ENCODE measurements around the gene PSMD2.

DNA sequence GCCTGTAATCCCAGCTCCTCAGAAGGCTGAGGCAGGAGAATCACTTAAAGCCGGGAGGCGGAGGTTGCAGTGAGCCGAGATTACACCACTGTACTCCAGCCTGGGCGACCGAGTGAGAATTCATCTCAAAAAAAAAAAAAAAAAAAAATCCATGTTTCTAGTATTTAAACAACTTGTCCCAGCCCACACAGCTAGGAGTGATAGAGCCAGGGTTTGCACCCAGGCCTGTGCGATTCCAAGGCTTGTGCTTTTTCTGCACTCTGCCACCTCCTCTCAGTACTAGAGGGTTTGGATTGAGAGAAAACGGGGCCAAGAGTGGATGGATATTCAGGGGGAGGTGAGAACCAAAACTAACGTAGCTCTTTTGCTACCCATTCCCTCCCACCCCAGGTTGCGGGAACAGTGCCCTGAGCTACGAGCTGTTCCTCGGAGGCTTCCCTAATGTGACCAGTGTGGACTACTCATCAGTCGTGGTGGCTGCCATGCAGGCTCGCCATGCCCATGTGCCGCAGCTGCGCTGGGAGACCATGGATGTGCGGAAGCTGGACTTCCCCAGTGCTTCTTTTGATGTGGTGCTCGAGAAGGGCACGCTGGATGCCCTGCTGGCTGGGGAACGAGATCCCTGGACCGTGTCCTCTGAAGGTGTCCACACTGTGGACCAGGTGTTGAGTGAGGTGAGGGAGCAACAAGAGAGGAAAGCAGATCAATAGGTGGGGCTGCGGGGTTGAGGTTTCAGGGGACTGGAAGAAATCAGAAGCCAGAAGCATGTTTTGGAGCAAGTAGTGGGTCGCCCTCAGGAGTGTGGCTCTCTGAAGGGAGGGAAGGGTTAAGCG is 41.7 kb upstream of the PSMD2 start:
- TF ChIP-seq, protein P1, sequence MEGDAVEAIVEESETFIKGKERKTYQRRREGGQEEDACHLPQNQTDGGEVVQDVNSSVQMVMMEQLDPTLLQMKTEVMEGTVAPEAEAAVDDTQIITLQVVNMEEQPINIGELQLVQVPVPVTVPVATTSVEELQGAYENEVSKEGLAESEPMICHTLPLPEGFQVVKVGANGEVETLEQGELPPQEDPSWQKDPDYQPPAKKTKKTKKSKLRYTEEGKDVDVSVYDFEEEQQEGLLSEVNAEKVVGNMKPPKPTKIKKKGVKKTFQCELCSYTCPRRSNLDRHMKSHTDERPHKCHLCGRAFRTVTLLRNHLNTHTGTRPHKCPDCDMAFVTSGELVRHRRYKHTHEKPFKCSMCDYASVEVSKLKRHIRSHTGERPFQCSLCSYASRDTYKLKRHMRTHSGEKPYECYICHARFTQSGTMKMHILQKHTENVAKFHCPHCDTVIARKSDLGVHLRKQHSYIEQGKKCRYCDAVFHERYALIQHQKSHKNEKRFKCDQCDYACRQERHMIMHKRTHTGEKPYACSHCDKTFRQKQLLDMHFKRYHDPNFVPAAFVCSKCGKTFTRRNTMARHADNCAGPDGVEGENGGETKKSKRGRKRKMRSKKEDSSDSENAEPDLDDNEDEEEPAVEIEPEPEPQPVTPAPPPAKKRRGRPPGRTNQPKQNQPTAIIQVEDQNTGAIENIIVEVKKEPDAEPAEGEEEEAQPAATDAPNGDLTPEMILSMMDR (IDR thresholded peaks at IDR 0.05; ENCODE audit: poor library complexity, severe bottlenecking), result no peak
- no peak for TF ChIP-seq TAF1 (IDR thresholded peaks at IDR 0.05; ENCODE audit: low read depth)
- no peak for TF ChIP-seq EZH2 (IDR thresholded peaks at IDR 0.05; ENCODE audit: borderline replicate concordance, insufficient read depth, low read length, poor library complexity, severe bottlenecking)
- TF ChIP-seq POLR2AphosphoS5 (IDR thresholded peaks at IDR 0.05), result no peak
- TF ChIP-seq, protein P2, sequence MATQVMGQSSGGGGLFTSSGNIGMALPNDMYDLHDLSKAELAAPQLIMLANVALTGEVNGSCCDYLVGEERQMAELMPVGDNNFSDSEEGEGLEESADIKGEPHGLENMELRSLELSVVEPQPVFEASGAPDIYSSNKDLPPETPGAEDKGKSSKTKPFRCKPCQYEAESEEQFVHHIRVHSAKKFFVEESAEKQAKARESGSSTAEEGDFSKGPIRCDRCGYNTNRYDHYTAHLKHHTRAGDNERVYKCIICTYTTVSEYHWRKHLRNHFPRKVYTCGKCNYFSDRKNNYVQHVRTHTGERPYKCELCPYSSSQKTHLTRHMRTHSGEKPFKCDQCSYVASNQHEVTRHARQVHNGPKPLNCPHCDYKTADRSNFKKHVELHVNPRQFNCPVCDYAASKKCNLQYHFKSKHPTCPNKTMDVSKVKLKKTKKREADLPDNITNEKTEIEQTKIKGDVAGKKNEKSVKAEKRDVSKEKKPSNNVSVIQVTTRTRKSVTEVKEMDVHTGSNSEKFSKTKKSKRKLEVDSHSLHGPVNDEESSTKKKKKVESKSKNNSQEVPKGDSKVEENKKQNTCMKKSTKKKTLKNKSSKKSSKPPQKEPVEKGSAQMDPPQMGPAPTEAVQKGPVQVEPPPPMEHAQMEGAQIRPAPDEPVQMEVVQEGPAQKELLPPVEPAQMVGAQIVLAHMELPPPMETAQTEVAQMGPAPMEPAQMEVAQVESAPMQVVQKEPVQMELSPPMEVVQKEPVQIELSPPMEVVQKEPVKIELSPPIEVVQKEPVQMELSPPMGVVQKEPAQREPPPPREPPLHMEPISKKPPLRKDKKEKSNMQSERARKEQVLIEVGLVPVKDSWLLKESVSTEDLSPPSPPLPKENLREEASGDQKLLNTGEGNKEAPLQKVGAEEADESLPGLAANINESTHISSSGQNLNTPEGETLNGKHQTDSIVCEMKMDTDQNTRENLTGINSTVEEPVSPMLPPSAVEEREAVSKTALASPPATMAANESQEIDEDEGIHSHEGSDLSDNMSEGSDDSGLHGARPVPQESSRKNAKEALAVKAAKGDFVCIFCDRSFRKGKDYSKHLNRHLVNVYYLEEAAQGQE (IDR thresholded peaks at IDR 0.05; ENCODE audit: borderline replicate concordance), result no peak
- no peak for TF ChIP-seq RAD21 (conservative IDR thresholded peaks at IDR 0.05)
- no peak for TF ChIP-seq EP300 (conservative IDR thresholded peaks at IDR 0.05; ENCODE audit: poor library complexity, severe bottlenecking)
- no peak for TF ChIP-seq MXI1 (conservative IDR thresholded peaks at IDR 0.05; ENCODE audit: poor library complexity, severe bottlenecking)

Data from neural cell (in vitro differentiated cells).